ENCODE data around the gene GFRA4. TPM values are rescaled to one million over a fixed set of nuclear protein-coding genes. Genes with fewer than 3 reads are reported as not detected.

The GFRA4 gene
- total RNA-seq, 1 experiment from 2014 or later: not detected

DNA sequence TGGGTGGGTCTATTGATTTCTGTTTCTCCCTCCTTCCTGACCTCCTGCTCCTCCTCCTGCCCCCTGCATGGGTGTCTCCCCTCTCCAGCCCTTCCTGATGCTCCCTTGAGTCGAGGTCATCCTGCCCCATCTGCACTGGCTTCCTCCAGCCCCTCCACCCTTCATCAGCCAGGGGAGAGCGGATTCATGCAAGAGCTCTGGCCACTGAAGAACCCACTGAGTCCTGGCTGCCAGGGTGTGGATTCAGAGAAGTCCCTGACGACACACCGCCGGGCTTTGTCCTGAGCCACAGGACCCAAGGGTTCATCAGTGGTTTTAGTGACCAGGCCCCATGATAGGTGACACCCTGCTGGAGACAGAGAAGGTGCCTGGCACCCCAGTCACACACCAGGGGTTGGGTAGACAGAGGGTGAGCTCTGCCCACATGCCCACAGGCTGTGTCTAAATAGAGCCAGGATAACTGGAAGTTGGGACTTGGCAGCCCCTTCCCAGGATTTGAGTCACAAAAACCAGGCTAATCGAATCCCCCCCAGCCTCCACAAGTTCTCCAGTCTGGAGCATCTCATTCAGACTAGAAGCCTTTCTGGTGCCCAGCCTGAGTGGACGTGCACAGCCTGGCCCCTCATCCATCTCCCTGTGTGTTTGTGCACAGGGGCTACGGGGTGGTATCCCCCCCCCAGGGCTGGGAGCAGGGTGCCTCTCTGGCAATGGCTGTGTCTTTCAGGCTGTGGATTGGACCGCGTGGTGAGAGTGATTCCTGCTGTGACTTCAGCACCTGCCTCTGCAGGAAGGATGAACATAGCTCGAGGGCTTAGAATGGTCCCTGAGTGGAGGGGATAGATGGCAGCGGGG lies 1.2 kb downstream of the GFRA4 start:
- ChIA-PET POLR2A (no interaction called here), CTCF (no interaction called here)
- ATAC-seq (no peak), DNase-seq (ENCODE audit: low read depth, low spot score) (no peak)
- TF ChIP-seq, protein P1, sequence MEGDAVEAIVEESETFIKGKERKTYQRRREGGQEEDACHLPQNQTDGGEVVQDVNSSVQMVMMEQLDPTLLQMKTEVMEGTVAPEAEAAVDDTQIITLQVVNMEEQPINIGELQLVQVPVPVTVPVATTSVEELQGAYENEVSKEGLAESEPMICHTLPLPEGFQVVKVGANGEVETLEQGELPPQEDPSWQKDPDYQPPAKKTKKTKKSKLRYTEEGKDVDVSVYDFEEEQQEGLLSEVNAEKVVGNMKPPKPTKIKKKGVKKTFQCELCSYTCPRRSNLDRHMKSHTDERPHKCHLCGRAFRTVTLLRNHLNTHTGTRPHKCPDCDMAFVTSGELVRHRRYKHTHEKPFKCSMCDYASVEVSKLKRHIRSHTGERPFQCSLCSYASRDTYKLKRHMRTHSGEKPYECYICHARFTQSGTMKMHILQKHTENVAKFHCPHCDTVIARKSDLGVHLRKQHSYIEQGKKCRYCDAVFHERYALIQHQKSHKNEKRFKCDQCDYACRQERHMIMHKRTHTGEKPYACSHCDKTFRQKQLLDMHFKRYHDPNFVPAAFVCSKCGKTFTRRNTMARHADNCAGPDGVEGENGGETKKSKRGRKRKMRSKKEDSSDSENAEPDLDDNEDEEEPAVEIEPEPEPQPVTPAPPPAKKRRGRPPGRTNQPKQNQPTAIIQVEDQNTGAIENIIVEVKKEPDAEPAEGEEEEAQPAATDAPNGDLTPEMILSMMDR (IDR thresholded peaks at IDR 0.05): no peak
- TF ChIP-seq TCF7L2 (IDR thresholded peaks at IDR 0.05; ENCODE audit: low read depth, low read length) (no peak), POLR2AphosphoS5 (IDR thresholded peaks at IDR 0.05; ENCODE audit: low read depth, low read length) (no peak), SIN3A (IDR thresholded peaks at IDR 0.05; ENCODE audit: borderline replicate concordance, insufficient read depth, low read depth, low read length) (no peak)
- TF ChIP-seq, protein P2, sequence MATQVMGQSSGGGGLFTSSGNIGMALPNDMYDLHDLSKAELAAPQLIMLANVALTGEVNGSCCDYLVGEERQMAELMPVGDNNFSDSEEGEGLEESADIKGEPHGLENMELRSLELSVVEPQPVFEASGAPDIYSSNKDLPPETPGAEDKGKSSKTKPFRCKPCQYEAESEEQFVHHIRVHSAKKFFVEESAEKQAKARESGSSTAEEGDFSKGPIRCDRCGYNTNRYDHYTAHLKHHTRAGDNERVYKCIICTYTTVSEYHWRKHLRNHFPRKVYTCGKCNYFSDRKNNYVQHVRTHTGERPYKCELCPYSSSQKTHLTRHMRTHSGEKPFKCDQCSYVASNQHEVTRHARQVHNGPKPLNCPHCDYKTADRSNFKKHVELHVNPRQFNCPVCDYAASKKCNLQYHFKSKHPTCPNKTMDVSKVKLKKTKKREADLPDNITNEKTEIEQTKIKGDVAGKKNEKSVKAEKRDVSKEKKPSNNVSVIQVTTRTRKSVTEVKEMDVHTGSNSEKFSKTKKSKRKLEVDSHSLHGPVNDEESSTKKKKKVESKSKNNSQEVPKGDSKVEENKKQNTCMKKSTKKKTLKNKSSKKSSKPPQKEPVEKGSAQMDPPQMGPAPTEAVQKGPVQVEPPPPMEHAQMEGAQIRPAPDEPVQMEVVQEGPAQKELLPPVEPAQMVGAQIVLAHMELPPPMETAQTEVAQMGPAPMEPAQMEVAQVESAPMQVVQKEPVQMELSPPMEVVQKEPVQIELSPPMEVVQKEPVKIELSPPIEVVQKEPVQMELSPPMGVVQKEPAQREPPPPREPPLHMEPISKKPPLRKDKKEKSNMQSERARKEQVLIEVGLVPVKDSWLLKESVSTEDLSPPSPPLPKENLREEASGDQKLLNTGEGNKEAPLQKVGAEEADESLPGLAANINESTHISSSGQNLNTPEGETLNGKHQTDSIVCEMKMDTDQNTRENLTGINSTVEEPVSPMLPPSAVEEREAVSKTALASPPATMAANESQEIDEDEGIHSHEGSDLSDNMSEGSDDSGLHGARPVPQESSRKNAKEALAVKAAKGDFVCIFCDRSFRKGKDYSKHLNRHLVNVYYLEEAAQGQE (IDR thresholded peaks at IDR 0.05; ENCODE audit: insufficient read depth in 1 of 2, low read depth in 2 of 2, low read length in 1 of 2): no peak
- H3K27me3 ChIP-seq (ENCODE audit: control insufficient read depth, insufficient read depth, low read length): peaks cover 8% of the 10 kb centered on the region; the same call in 1 of the 2 replicates
- 0 out of 2 replicates have a peak, but pooled peaks cover 3% of the 10 kb centered on the region for H3K4me1 ChIP-seq (ENCODE audit: control insufficient read depth, insufficient read depth, low read length)
- H3K36me3 ChIP-seq (ENCODE audit: control insufficient read depth, insufficient read depth, low read length): no peaks in the 10 kb centered on the region
- H3K27ac ChIP-seq (ENCODE audit: low read length): no peak overlapping the region
- in situ Hi-C loops (cut with HindIII; ENCODE audit: low pct_unique_long_range_greater_than_20kb, low sequenced_read_pairs) (no loop called here), intact Hi-C loops (cut with micrococcal nuclease; ENCODE audit: unreplicated experiment) (no loop called here)
- BruUV-seq (replicated peaks): no TSS peak
- H3K4me3 ChIP-seq (ENCODE audit: low read depth in 2 of 2, low read length in 2 of 2): no peak overlapping the region
- no peaks in the 10 kb centered on the region for H3K9me3 ChIP-seq (ENCODE audit: control insufficient read depth, insufficient read depth, low read depth, low read length)

DNA sequence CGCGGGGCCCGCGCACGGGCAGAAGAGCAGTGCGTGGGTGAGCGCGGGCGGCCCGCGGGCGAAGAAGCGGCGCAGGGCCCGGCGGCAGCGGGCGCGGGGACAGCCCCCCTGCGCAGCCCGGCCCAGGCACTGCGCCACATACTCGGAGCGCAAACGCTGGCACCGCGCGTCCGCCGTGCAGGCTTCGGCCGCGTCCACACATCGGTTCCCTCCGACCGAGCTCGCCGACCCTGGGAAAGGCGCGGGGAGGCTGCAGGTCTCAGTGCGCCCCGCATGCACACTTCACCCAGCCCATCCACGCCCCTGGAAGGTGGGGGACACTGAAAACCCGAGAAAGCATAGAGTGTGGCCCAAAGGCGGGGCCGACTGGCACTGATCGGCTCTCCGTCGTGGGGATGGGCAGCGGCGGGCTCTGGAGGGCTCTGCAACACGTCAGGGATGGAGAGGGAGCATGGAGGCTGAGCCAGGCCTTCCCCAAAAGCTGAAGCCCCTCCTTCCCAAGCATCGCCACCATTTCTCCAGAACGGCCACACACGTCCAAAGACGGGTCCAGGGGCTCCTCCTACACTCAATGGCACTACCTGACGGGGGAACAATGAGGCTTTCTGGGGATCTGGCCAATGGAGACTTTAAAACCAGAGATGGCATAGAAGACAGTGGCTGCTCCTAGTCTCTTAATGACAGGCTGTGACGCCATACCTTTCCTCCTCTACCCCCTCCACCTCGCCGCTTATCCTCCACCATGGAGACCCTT lies 2.0 kb downstream of the GFRA4 start:
- POLR2A ChIA-PET: no interaction called here
- TF ChIP-seq, protein P1 (IDR thresholded peaks at IDR 0.05): no peak
- TF ChIP-seq, protein P2 (IDR thresholded peaks at IDR 0.05; ENCODE audit: insufficient read depth in 1 of 2, low read depth in 2 of 2, low read length in 1 of 2): no peak
- TF ChIP-seq TCF7L2 (IDR thresholded peaks at IDR 0.05; ENCODE audit: low read depth, low read length) (no peak), SIN3A (IDR thresholded peaks at IDR 0.05; ENCODE audit: borderline replicate concordance, insufficient read depth, low read depth, low read length) (no peak)
- H3K36me3 ChIP-seq (ENCODE audit: control insufficient read depth, insufficient read depth, low read length): no peaks in the 10 kb centered on the region
- H3K4me1 ChIP-seq (ENCODE audit: control insufficient read depth, insufficient read depth, low read length): 0 out of 2 replicates have a peak, but pooled peaks cover 3% of the 10 kb centered on the region
- intact Hi-C loops (cut with micrococcal nuclease; ENCODE audit: unreplicated experiment): no loop called here
- no peak overlapping the region for H3K27ac ChIP-seq (ENCODE audit: low read length)
- in situ Hi-C loops (cut with HindIII; ENCODE audit: low pct_unique_long_range_greater_than_20kb, low sequenced_read_pairs): no loop called here
- ATAC-seq (peak; percentile 31; the same call in 1 of the 2 replicates), DNase-seq (ENCODE audit: low read depth, low spot score) (no peak)
- no peak overlapping the region; a peak in 1 of 4 replicates for H3K4me3 ChIP-seq (ENCODE audit: low read depth in 2 of 2, low read length in 2 of 2)
- CTCF ChIA-PET: no interaction called here
- BruUV-seq (replicated peaks): no TSS peak
- H3K9me3 ChIP-seq (ENCODE audit: control insufficient read depth, insufficient read depth, low read depth, low read length): no peaks in the 10 kb centered on the region
- H3K27me3 ChIP-seq (ENCODE audit: control insufficient read depth, insufficient read depth, low read length): peaks cover 8% of the 10 kb centered on the region; the same call in 1 of the 2 replicates
